Fibroblast of lung (primary cell): ENCODE results near the gene RAB5A.

Experiments used
- CTCF ChIP-seq, 2 donors: IDR thresholded peaks in 1 of 2; conservative IDR thresholded peaks in 1 of 2; 1 replicate in 1 of 2; 2 replicates in 1 of 2; pipeline ENCODE4 v1.5.1; 2011 to 2012; ENCODE audit warnings: low read length in 2 of 2, control low read depth in 1 of 2, inconsistent platforms in 1 of 2, low read depth in 1 of 2, mild to moderate bottlenecking in 1 of 2
- EZH2 ChIP-seq: IDR thresholded peaks from 2 replicates; pipeline ENCODE4 v1.5.1; 2012; ENCODE audit warnings: low read length, control low read depth, mild to moderate bottlenecking; ENCODE audit errors: missing control alignments

- no peak for TF ChIP-seq CTCF (conservative IDR thresholded peaks at IDR 0.05 in 1 of 2, IDR thresholded peaks at IDR 0.05 in 1 of 2; ENCODE audit: low read depth in 1 of 2, low read length in 2 of 2)
- no peak for TF ChIP-seq EZH2
Observed at GRCh38 chr3:20013396-20013795, 66.5 kb downstream of the RAB5A start.
